ENCODE data around the gene BARHL2. TPM values are rescaled to one million over a fixed set of nuclear protein-coding genes. Genes with fewer than 3 reads are reported as not detected.

BARHL2 gene
- not detected in 2 replicates for total RNA-seq

GRCh38 chr1:90716552-90717355, at the start of gene BARHL2:
TSS of gene BARHL2 (minus strand) at chr1:90717302. CDS start at chr1:90717195, 107 bp downstream.
- no peak for DNase-seq (ENCODE audit: low read depth in 2 of 2)

GRCh38 chr1:90763930-90764329, 46.8 kb upstream of the BARHL2 start:
- no peak for DNase-seq (ENCODE audit: low read depth in 2 of 2)

- DNase-seq (ENCODE audit: low read depth in 2 of 2), result no peak
Measured at GRCh38 chr1:90763506-90763905, 46.4 kb upstream of the BARHL2 start.

GRCh38 chr1:90761781-90762589, 44.9 kb upstream of the BARHL2 start:
- DNase-seq (ENCODE audit: low read depth in 2 of 2), result no peak

GRCh38 chr1:90761156-90761555, 44.1 kb upstream of the BARHL2 start:
- DNase-seq (ENCODE audit: low read depth in 2 of 2), result no peak

GRCh38 chr1:90753556-90753955, 36.5 kb upstream of the BARHL2 start:
- DNase-seq (ENCODE audit: low read depth in 2 of 2), result no peak

GRCh38 chr1:90748668-90749067, 31.6 kb upstream of the BARHL2 start:
- DNase-seq (ENCODE audit: low read depth in 2 of 2), result no peak

GRCh38 chr1:90746857-90747256, 29.8 kb upstream of the BARHL2 start:
- DNase-seq (ENCODE audit: low read depth in 2 of 2), result no peak

GRCh38 chr1:90745972-90746371, 28.9 kb upstream of the BARHL2 start:
- DNase-seq (ENCODE audit: low read depth in 2 of 2), result no peak

- no peak for DNase-seq (ENCODE audit: low read depth in 2 of 2)
Measured at GRCh38 chr1:90732136-90732535, 15.0 kb upstream of the BARHL2 start.

- DNase-seq (ENCODE audit: low read depth in 2 of 2), result no peak
Measured at GRCh38 chr1:90731382-90732050, 14.4 kb upstream of the BARHL2 start.

- no peak for DNase-seq (ENCODE audit: low read depth in 2 of 2)
Measured at GRCh38 chr1:90730243-90731022, 13.3 kb upstream of the BARHL2 start.

GRCh38 chr1:90729504-90730242, 12.6 kb upstream of the BARHL2 start:
- DNase-seq (ENCODE audit: low read depth in 2 of 2), result no peak

- no peak for DNase-seq (ENCODE audit: low read depth in 2 of 2)
Measured at GRCh38 chr1:90728502-90729287, 11.6 kb upstream of the BARHL2 start.

GRCh38 chr1:90727917-90728501, 10.9 kb upstream of the BARHL2 start:
- no peak for DNase-seq (ENCODE audit: low read depth in 2 of 2)

- no peak for DNase-seq (ENCODE audit: low read depth in 2 of 2)
Measured at GRCh38 chr1:90726986-90727480, 9.9 kb upstream of the BARHL2 start.

- no peak for DNase-seq (ENCODE audit: low read depth in 2 of 2)
Measured at GRCh38 chr1:90726425-90726985, 9.4 kb upstream of the BARHL2 start.

GRCh38 chr1:90725657-90726424, 8.7 kb upstream of the BARHL2 start:
- DNase-seq (ENCODE audit: low read depth in 2 of 2), result peak in 1 of 2 donors; percentile 13
